Endothelial cell of umbilical vein (primary cell): ENCODE data around the gene UNC119B. TPM values are rescaled to one million over a fixed set of nuclear protein-coding genes. Genes with fewer than 3 reads are reported as not detected.
A peak's percentile ranks its signal among the peaks of the same experiment; 100 is the strongest.

Source experiments
- BruUV-seq: library from RNA; stranded (reverse); fragments of 400-500 nt; replicated peaks from 2 replicates; lab custom pipeline; 2021; lab: Mats Ljungman, UMichigan
- CTCF ChIA-PET: fragments of 300-600, 350-600 bp; sonication (Branson Sonifier 250); formaldehyde crosslinking; loops from one replicate; lab custom pipeline; 2021; ENCODE audit warnings: antibody characterized with exemption, inconsistent platforms; lab: Charles Lee
- POLR2A ChIA-PET: fragments of 300-600, 350-600 bp; sonication (Branson Sonifier 250); formaldehyde crosslinking; loops from one replicate; lab custom pipeline; 2021; ENCODE audit warnings: antibody characterized with exemption, inconsistent platforms; lab: Charles Lee
- DNase-seq: peaks from one replicate; pipeline ENCODE4 v3.0.0-alpha.2; 2011; ENCODE audit warnings: low read depth, low spot score
- FAIRE-seq: peaks from 2 replicates; lab custom pipeline; 2011; peaks lifted over from hg19 to GRCh38; lab: Jason Lieb, UNC
- H2AFZ ChIP-seq: 2 replicates; pipeline ENCODE4 v1.6.0; 2012; ENCODE audit warnings: low read depth, low read length, control low read depth, inconsistent platforms
- H3K27ac ChIP-seq: 2 replicates; pipeline ENCODE4 v1.5.1; 2011; ENCODE audit warnings: low read depth, mild to moderate bottlenecking, control low read depth, low read length, moderate library complexity; ENCODE audit not compliant: insufficient read depth
- H3K27me3 ChIP-seq, 2 experiments: 2 replicates each; pipeline versions ENCODE4 v1.6.0 to v1.6.1; 2011; ENCODE audit warnings: low read length in 2 of 2, mixed read lengths in 1 of 2; ENCODE audit not compliant: control insufficient read depth in 2 of 2, insufficient read depth in 2 of 2
- H3K36me3 ChIP-seq, 2 experiments: 2 replicates in 1 of 2; 3 replicates in 1 of 2; pipeline ENCODE4 v1.5.1; 2011; ENCODE audit warnings: low read length in 2 of 2, mild to moderate bottlenecking in 1 of 2, moderate library complexity in 1 of 2; ENCODE audit not compliant: control insufficient read depth in 2 of 2, insufficient read depth in 2 of 2; ENCODE audit errors: extremely low read depth in 1 of 2
- H3K4me1 ChIP-seq: 3 replicates; pipeline ENCODE4 v1.5.1; 2011; ENCODE audit warnings: mild to moderate bottlenecking, low read length; ENCODE audit not compliant: control insufficient read depth, insufficient read depth; ENCODE audit errors: extremely low read depth
- H3K4me2 ChIP-seq: 2 replicates; pipeline ENCODE4 v1.6.1; 2011; ENCODE audit warnings: low read length, control low read depth, mixed read lengths; ENCODE audit not compliant: insufficient read depth
- H3K4me3 ChIP-seq, 3 experiments: fragments of 200-600 bp in 1 of 3; sonication (generic), shearing (Covaris generic) in 1 of 3; replicated peaks in 1 of 3; 2 replicates each; pipeline ENCODE4 v1.5.1; 2011 to 2016; ENCODE audit warnings: control low read depth in 3 of 3, low read length in 3 of 3, mild to moderate bottlenecking in 2 of 3, inconsistent platforms in 1 of 3, low read depth in 1 of 3, moderate library complexity in 1 of 3; ENCODE audit not compliant: insufficient read depth in 1 of 3
- H3K79me2 ChIP-seq: 2 replicates; pipeline ENCODE4 v1.6.0; 2012; ENCODE audit warnings: low read length, inconsistent platforms; ENCODE audit not compliant: control insufficient read depth, insufficient read depth
- H3K9ac ChIP-seq: replicated peaks from 2 replicates; pipeline ENCODE3; 2011; ENCODE audit warnings: low read length, control low read depth; ENCODE audit not compliant: insufficient read depth; ENCODE audit errors: extremely low read depth
- H3K9me1 ChIP-seq: replicated peaks from 3 replicates; pipeline ENCODE4 v1.6.0; 2011; ENCODE audit warnings: mild to moderate bottlenecking, low read length; ENCODE audit not compliant: control insufficient read depth, insufficient read depth; ENCODE audit errors: extremely low read depth
- H3K9me3 ChIP-seq: replicated peaks from 2 replicates; pipeline ENCODE4 v1.5.1; 2012; ENCODE audit warnings: low read length, inconsistent platforms; ENCODE audit not compliant: control insufficient read depth, insufficient read depth
- H4K20me1 ChIP-seq: replicated peaks from 2 replicates; pipeline ENCODE3; 2011; ENCODE audit warnings: mild to moderate bottlenecking, low read length; ENCODE audit not compliant: control insufficient read depth, insufficient read depth; ENCODE audit errors: extremely low read depth
- EZH2 ChIP-seq: IDR thresholded peaks from 2 replicates; pipeline ENCODE4 v1.6.1; 2012; ENCODE audit warnings: borderline replicate concordance, low read depth, mild to moderate bottlenecking, moderate library complexity, low read length, inconsistent platforms; ENCODE audit not compliant: severe bottlenecking
- FOS ChIP-seq: IDR thresholded peaks from 2 replicates; pipeline ENCODE4 v1.6.1; 2011; ENCODE audit warnings: mild to moderate bottlenecking, low read length, moderate library complexity, borderline replicate concordance; ENCODE audit not compliant: insufficient read depth
- GATA2 ChIP-seq: IDR thresholded peaks from 2 replicates; pipeline ENCODE4 v1.7.0; 2011; ENCODE audit warnings: low read depth, mild to moderate bottlenecking, moderate library complexity, mixed read lengths, low read length; ENCODE audit not compliant: insufficient read length, insufficient read depth
- JUN ChIP-seq: IDR thresholded peaks from 2 replicates; pipeline ENCODE4 v1.6.1; 2011; ENCODE audit warnings: borderline replicate concordance, low read depth; ENCODE audit not compliant: insufficient read length, insufficient read depth
- POLR2A ChIP-seq: IDR thresholded peaks from 2 replicates; pipeline ENCODE4 v1.6.1; 2012; ENCODE audit warnings: low read depth, mild to moderate bottlenecking, control low read depth, low read length
- POLR2AphosphoS5 ChIP-seq: IDR thresholded peaks from 2 replicates; pipeline ENCODE4 v1.6.1; 2012; ENCODE audit warnings: low read depth, mild to moderate bottlenecking, control low read depth, low read length, moderate library complexity; ENCODE audit not compliant: insufficient read depth
- dilution Hi-C: fragments of 300-500 bp; cut with MboI; formaldehyde crosslinking; loops from one replicate; pipeline ENCODE4 v1.15.0; 2019; ENCODE audit warnings: low sequenced_read_pairs; ENCODE audit not compliant: extremely low pct_ligation_motif_present
- intact Hi-C: fragments of 100-400 bp; cut with micrococcal nuclease; formaldehyde crosslinking; loops from one replicate; pipeline ENCODE4 v1.10.0; 2022
- polyA plus RNA-seq, 4 experiments: library from polyadenylated mRNA; depleted of rRNA in 3 of 4; stranded (reverse) in 3 of 4; unstranded in 1 of 4; fragments of >200 nt; gene quantifications; 2 replicates each; pipeline versions ENCODE4 v1.2.1 to v1.2.3, GENCODE V29; 2011 to 2012; ENCODE audit warnings: missing spikeins in 1 of 4
- total RNA-seq: library from RNA; stranded (reverse); gene quantifications from 2 replicates; pipeline ENCODE4 v1.2.3, GENCODE V29; 2021
- TF ChIP-seq, protein P1 (sequence below), 2 donors: IDR thresholded peaks; 1 replicate in 1 of 2; 2 replicates in 1 of 2; pipeline ENCODE4 v1.5.1; 2011; ENCODE audit warnings: low read length in 2 of 2, mild to moderate bottlenecking in 2 of 2, moderate library complexity in 2 of 2, control low read depth in 1 of 2, inconsistent platforms in 1 of 2, low read depth in 1 of 2; ENCODE audit not compliant: insufficient read depth in 1 of 2; ENCODE audit errors: extremely low read depth in 1 of 2

UNC119B gene
- total and polyA plus RNA-seq, 2 donors (not counting 3 experiments of a cell fraction or from before 2014, with no cell fraction given), result 23.1 to 33.7 TPM

DNA sequence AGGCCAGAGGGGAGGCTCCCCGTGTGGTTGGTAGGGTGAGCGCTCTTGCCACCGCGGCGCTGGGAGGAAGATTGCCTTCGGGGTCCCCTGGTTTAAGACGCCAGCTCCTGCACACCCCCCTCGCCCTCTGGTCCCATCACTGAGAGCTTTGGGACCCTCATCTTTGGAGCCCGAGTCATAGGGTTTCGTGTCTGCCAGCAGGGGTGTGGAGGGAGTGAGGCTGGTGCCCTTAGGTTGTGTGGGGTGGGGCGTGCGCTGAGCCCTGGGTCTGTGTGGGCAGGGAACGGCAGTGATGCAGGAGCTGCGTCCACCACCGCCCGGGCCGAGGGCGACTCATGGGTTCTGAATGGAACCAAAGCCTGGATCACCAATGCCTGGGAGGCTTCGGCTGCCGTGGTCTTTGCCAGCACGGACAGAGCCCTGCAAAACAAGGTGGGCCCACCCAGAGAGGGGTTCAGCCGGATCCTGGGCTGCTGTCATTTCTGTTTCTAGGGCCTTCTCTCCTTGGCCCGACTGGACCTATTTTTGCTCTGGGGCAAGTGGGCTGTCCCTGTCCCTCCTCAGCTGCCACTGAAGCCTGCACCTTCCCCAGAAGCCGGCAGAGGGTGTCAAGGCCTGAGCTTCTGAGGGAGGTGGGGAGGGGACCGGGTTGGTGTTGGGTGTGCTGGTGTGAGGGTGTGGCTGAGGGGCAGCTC is 27.4 kb downstream of the UNC119B start:
- no peaks in the 10 kb centered on the region for H3K9me3 ChIP-seq
- H4K20me1 ChIP-seq, result no peaks in the 10 kb centered on the region
- H2AFZ ChIP-seq, result no peak overlapping the region
- no peaks in the 10 kb centered on the region for H3K79me2 ChIP-seq
- no peaks in the 10 kb centered on the region for H3K27me3 ChIP-seq
- DNase-seq, result no peak
- BruUV-seq, result no TSS peak
- POLR2A ChIA-PET, result no interaction called here
- CTCF ChIA-PET, result interaction anchor here (1.4 to 3.0 kb wide), 5 partner anchors 10 to 235 kb away, joined by 3 to 39 read pairs (median 3); no protein-coding TSS in a partner anchor
- FAIRE-seq, result no peak
- no peak overlapping the region for H3K27ac ChIP-seq
- H3K4me1 ChIP-seq, result no peaks in the 10 kb centered on the region
- H3K9me1 ChIP-seq, result no peaks in the 10 kb centered on the region
- no peak overlapping the region for H3K4me3 ChIP-seq
- no peaks in the 10 kb centered on the region for H3K36me3 ChIP-seq
- dilution Hi-C loops, result no loop called here
- no peak overlapping the region for H3K9ac ChIP-seq
- intact Hi-C loops, result loop anchor here (1.0 kb wide), 1 partner anchor 234 kb away; no protein-coding TSS in a partner anchor
- TF ChIP-seq EZH2, result no peak
- no peak for TF ChIP-seq POLR2AphosphoS5
- TF ChIP-seq GATA2, result no peak
- TF ChIP-seq FOS, result no peak
- TF ChIP-seq POLR2A, result no peak
- no peak for TF ChIP-seq JUN
- TF ChIP-seq, protein P1, sequence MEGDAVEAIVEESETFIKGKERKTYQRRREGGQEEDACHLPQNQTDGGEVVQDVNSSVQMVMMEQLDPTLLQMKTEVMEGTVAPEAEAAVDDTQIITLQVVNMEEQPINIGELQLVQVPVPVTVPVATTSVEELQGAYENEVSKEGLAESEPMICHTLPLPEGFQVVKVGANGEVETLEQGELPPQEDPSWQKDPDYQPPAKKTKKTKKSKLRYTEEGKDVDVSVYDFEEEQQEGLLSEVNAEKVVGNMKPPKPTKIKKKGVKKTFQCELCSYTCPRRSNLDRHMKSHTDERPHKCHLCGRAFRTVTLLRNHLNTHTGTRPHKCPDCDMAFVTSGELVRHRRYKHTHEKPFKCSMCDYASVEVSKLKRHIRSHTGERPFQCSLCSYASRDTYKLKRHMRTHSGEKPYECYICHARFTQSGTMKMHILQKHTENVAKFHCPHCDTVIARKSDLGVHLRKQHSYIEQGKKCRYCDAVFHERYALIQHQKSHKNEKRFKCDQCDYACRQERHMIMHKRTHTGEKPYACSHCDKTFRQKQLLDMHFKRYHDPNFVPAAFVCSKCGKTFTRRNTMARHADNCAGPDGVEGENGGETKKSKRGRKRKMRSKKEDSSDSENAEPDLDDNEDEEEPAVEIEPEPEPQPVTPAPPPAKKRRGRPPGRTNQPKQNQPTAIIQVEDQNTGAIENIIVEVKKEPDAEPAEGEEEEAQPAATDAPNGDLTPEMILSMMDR (IDR thresholded peaks at IDR 0.05; ENCODE audit: extremely low read depth in 1 of 2, insufficient read depth in 1 of 2, low read depth in 1 of 2, low read length in 2 of 2), result peak in 1 of 2 donors; percentile 35
- no peak overlapping the region for H3K4me2 ChIP-seq
